Fibroblast of lung (primary cell): ENCODE results near the gene ACOT8. TPM values are rescaled to one million over a fixed set of nuclear protein-coding genes. Genes with fewer than 3 reads are reported as not detected.

Source experiments
- DNase-seq, 2 donors: peaks; one replicate each; pipeline versions ENCODE4 v3.0.0 to v3.0.0-alpha.2; 2010; ENCODE audit warnings: low read depth in 2 of 2
- H2AFZ ChIP-seq: 2 replicates; pipeline ENCODE4 v1.5.1; 2012; ENCODE audit warnings: low read length, control low read depth, inconsistent platforms
- H3K27ac ChIP-seq: 2 replicates; pipeline ENCODE4 v1.5.1; 2011; ENCODE audit warnings: low read length, control low read depth; ENCODE audit not compliant: insufficient read depth
- H3K27me3 ChIP-seq: 2 replicates; pipeline ENCODE4 v1.5.1; 2011; ENCODE audit warnings: mild to moderate bottlenecking, low read length; ENCODE audit not compliant: control insufficient read depth, insufficient read depth
- H3K36me3 ChIP-seq: 2 replicates; pipeline ENCODE4 v1.5.1; 2011; ENCODE audit warnings: low read length; ENCODE audit not compliant: control insufficient read depth, insufficient read depth
- H3K4me1 ChIP-seq: 2 replicates; pipeline ENCODE4 v1.5.1; 2011; ENCODE audit warnings: low read length; ENCODE audit not compliant: control insufficient read depth, insufficient read depth; ENCODE audit errors: extremely low read depth
- H3K4me2 ChIP-seq: 2 replicates; pipeline ENCODE4 v1.5.1; 2011; ENCODE audit warnings: low read length, control low read depth; ENCODE audit not compliant: insufficient read depth; ENCODE audit errors: extremely low read depth
- H3K4me3 ChIP-seq, 4 experiments: fragments of 200-600 bp in 1 of 4; sonication (generic) in 1 of 4; replicated peaks in 1 of 4; 2 replicates each; pipeline ENCODE4 v1.5.1; 2011 to 2016; ENCODE audit warnings: low read length in 4 of 4, low read depth in 3 of 4, mild to moderate bottlenecking in 3 of 4, control low read depth in 2 of 4, inconsistent platforms in 1 of 4, mixed read lengths in 1 of 4; ENCODE audit not compliant: insufficient read depth in 1 of 4; ENCODE audit errors: control extremely low read depth in 1 of 4
- H3K79me2 ChIP-seq: 2 replicates; pipeline ENCODE4 v1.5.1; 2012; ENCODE audit warnings: mild to moderate bottlenecking, low read length, inconsistent platforms; ENCODE audit not compliant: control insufficient read depth, insufficient read depth
- H3K9ac ChIP-seq: 2 replicates; pipeline ENCODE4 v1.5.1; 2011; ENCODE audit warnings: mild to moderate bottlenecking, low read length, control low read depth; ENCODE audit not compliant: insufficient read depth
- H3K9me3 ChIP-seq: 2 replicates; pipeline ENCODE4 v1.5.1; 2012; ENCODE audit warnings: low read depth, low read length; ENCODE audit not compliant: control insufficient read depth, insufficient read depth
- H4K20me1 ChIP-seq: 2 replicates; pipeline ENCODE4 v1.5.1; 2011; ENCODE audit warnings: low read length; ENCODE audit not compliant: control insufficient read depth, insufficient read depth; ENCODE audit errors: extremely low read depth
- CTCF ChIP-seq, 2 donors: IDR thresholded peaks in 1 of 2; conservative IDR thresholded peaks in 1 of 2; 1 replicate in 1 of 2; 2 replicates in 1 of 2; pipeline ENCODE4 v1.5.1; 2011 to 2012; ENCODE audit warnings: low read length in 2 of 2, control low read depth in 1 of 2, inconsistent platforms in 1 of 2, low read depth in 1 of 2, mild to moderate bottlenecking in 1 of 2
- EZH2 ChIP-seq: IDR thresholded peaks from 2 replicates; pipeline ENCODE4 v1.5.1; 2012; ENCODE audit warnings: low read length, control low read depth, mild to moderate bottlenecking; ENCODE audit errors: missing control alignments
- polyA plus RNA-seq, 2 donors: library from polyadenylated mRNA; depleted of rRNA in 1 of 2; stranded (reverse) in 1 of 2; unstranded in 1 of 2; fragments of >200 nt; gene quantifications; 2 replicates each; pipeline ENCODE4 v1.2.1, GENCODE V29; 2011 to 2012; ENCODE audit warnings: missing spikeins in 1 of 2
- total RNA-seq: library from RNA; depleted of rRNA; stranded (reverse); fragments of >200 nt; gene quantifications from 2 replicates; pipeline ENCODE4 v1.2.1, GENCODE V29; 2014

Gene ACOT8
- total and polyA plus RNA-seq, 2 donors (not counting 1 experiment from before 2014, with no cell fraction given): 18.0 to 44.4 TPM

GRCh38 chr20:45848969-45849582, 8.1 kb downstream of the ACOT8 start:
- peaks cover 2% of the 10 kb centered on the region for H3K36me3 ChIP-seq
- no peak overlapping the region for H3K27ac ChIP-seq
- H4K20me1 ChIP-seq: no peaks in the 10 kb centered on the region
- no peaks in the 10 kb centered on the region for H3K4me1 ChIP-seq
- H3K4me3 ChIP-seq: no peak overlapping the region
- H3K79me2 ChIP-seq: no peaks in the 10 kb centered on the region
- no peaks in the 10 kb centered on the region for H3K9me3 ChIP-seq
- H2AFZ ChIP-seq: no peak overlapping the region
- no peak overlapping the region for H3K9ac ChIP-seq
- no peak for DNase-seq
- H3K27me3 ChIP-seq: no peaks in the 10 kb centered on the region
- TF ChIP-seq EZH2 (no peak), CTCF (conservative IDR thresholded peaks at IDR 0.05 in 1 of 2, IDR thresholded peaks at IDR 0.05 in 1 of 2; ENCODE audit: low read depth in 1 of 2, low read length in 2 of 2) (no peak)
- H3K4me2 ChIP-seq: no peak overlapping the region

DNA sequence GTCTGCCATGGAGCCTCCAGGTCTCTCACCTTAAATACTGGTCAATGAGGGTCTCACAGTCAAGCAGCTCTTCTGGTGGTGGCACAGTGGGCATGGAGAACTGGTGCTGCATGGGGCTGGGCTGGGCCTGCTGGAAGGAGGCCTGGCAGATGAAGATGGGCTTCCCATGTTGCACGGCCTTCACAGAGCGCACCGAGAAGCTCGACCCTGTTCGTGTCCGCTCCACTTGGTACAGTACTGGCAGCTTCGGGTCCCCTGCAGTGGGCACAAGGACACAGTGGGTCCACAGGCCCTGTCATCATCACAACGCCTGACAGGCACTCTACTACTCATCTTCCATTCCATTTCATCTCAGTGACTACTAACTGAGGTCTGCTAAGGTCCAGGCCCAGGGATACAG, 8.8 kb downstream of the ACOT8 start:
- H3K4me2 ChIP-seq: no peak overlapping the region
- no peaks in the 10 kb centered on the region for H4K20me1 ChIP-seq
- no peaks in the 10 kb centered on the region for H3K27me3 ChIP-seq
- no peak overlapping the region for H3K9ac ChIP-seq
- H3K79me2 ChIP-seq: no peaks in the 10 kb centered on the region
- H3K36me3 ChIP-seq: peaks cover 5% of the 10 kb centered on the region
- DNase-seq: no peak
- H3K27ac ChIP-seq: no peak overlapping the region
- TF ChIP-seq EZH2 (no peak), CTCF (conservative IDR thresholded peaks at IDR 0.05 in 1 of 2, IDR thresholded peaks at IDR 0.05 in 1 of 2; ENCODE audit: low read depth in 1 of 2, low read length in 2 of 2) (no peak)
- H3K4me1 ChIP-seq: no peaks in the 10 kb centered on the region
- H2AFZ ChIP-seq: no peak overlapping the region
- H3K9me3 ChIP-seq: no peaks in the 10 kb centered on the region
- H3K4me3 ChIP-seq: no peak overlapping the region

- no peak overlapping the region for H3K27ac ChIP-seq
- H3K79me2 ChIP-seq: no peaks in the 10 kb centered on the region
- H2AFZ ChIP-seq: no peak overlapping the region
- H3K4me3 ChIP-seq: no peak overlapping the region
- no peaks in the 10 kb centered on the region for H3K9me3 ChIP-seq
- no peaks in the 10 kb centered on the region for H3K4me1 ChIP-seq
- no peak for TF ChIP-seq CTCF (conservative IDR thresholded peaks at IDR 0.05 in 1 of 2, IDR thresholded peaks at IDR 0.05 in 1 of 2; ENCODE audit: low read depth in 1 of 2, low read length in 2 of 2)
- no peak for TF ChIP-seq EZH2
- H3K36me3 ChIP-seq: peaks cover 23% of the 10 kb centered on the region
- H3K9ac ChIP-seq: no peak overlapping the region
- DNase-seq: no peak
- H3K27me3 ChIP-seq: no peaks in the 10 kb centered on the region
- no peak overlapping the region for H3K4me2 ChIP-seq
- no peaks in the 10 kb centered on the region for H4K20me1 ChIP-seq
These were observed 11.7 kb downstream of the ACOT8 start for GRCh38 chr20:45845452-45845851.
